Endothelial cell of umbilical vein (primary cell): ENCODE data around the gene HCFC1. TPM values are rescaled to one million over a fixed set of nuclear protein-coding genes. Genes with fewer than 3 reads are reported as not detected.

Experiments
- BruUV-seq: library from RNA; stranded (reverse); fragments of 400-500 nt; replicated peaks from 2 replicates; lab custom pipeline; 2021; lab: Mats Ljungman, UMichigan
- CTCF ChIA-PET: fragments of 300-600, 350-600 bp; sonication (Branson Sonifier 250); formaldehyde crosslinking; loops from one replicate; lab custom pipeline; 2021; ENCODE audit warnings: antibody characterized with exemption, inconsistent platforms; lab: Charles Lee
- POLR2A ChIA-PET: fragments of 300-600, 350-600 bp; sonication (Branson Sonifier 250); formaldehyde crosslinking; loops from one replicate; lab custom pipeline; 2021; ENCODE audit warnings: antibody characterized with exemption, inconsistent platforms; lab: Charles Lee
- DNase-seq: peaks from one replicate; pipeline ENCODE4 v3.0.0-alpha.2; 2011; ENCODE audit warnings: low read depth, low spot score
- FAIRE-seq: peaks from 2 replicates; lab custom pipeline; 2011; peaks lifted over from hg19 to GRCh38; lab: Jason Lieb, UNC
- H2AFZ ChIP-seq: 2 replicates; pipeline ENCODE4 v1.6.0; 2012; ENCODE audit warnings: low read depth, low read length, control low read depth, inconsistent platforms
- H3K27ac ChIP-seq: 2 replicates; pipeline ENCODE4 v1.5.1; 2011; ENCODE audit warnings: low read depth, mild to moderate bottlenecking, control low read depth, low read length, moderate library complexity; ENCODE audit not compliant: insufficient read depth
- H3K27me3 ChIP-seq, 2 experiments: 2 replicates each; pipeline versions ENCODE4 v1.6.0 to v1.6.1; 2011; ENCODE audit warnings: low read length in 2 of 2, mixed read lengths in 1 of 2; ENCODE audit not compliant: control insufficient read depth in 2 of 2, insufficient read depth in 2 of 2
- H3K36me3 ChIP-seq, 2 experiments: 2 replicates in 1 of 2; 3 replicates in 1 of 2; pipeline ENCODE4 v1.5.1; 2011; ENCODE audit warnings: low read length in 2 of 2, mild to moderate bottlenecking in 1 of 2, moderate library complexity in 1 of 2; ENCODE audit not compliant: control insufficient read depth in 2 of 2, insufficient read depth in 2 of 2; ENCODE audit errors: extremely low read depth in 1 of 2
- H3K4me1 ChIP-seq: 3 replicates; pipeline ENCODE4 v1.5.1; 2011; ENCODE audit warnings: mild to moderate bottlenecking, low read length; ENCODE audit not compliant: control insufficient read depth, insufficient read depth; ENCODE audit errors: extremely low read depth
- H3K4me2 ChIP-seq: 2 replicates; pipeline ENCODE4 v1.6.1; 2011; ENCODE audit warnings: low read length, control low read depth, mixed read lengths; ENCODE audit not compliant: insufficient read depth
- H3K4me3 ChIP-seq, 3 experiments: fragments of 200-600 bp in 1 of 3; sonication (generic), shearing (Covaris generic) in 1 of 3; replicated peaks in 1 of 3; 2 replicates each; pipeline ENCODE4 v1.5.1; 2011 to 2016; ENCODE audit warnings: control low read depth in 3 of 3, low read length in 3 of 3, mild to moderate bottlenecking in 2 of 3, inconsistent platforms in 1 of 3, low read depth in 1 of 3, moderate library complexity in 1 of 3; ENCODE audit not compliant: insufficient read depth in 1 of 3
- H3K79me2 ChIP-seq: 2 replicates; pipeline ENCODE4 v1.6.0; 2012; ENCODE audit warnings: low read length, inconsistent platforms; ENCODE audit not compliant: control insufficient read depth, insufficient read depth
- H3K9ac ChIP-seq: replicated peaks from 2 replicates; pipeline ENCODE3; 2011; ENCODE audit warnings: low read length, control low read depth; ENCODE audit not compliant: insufficient read depth; ENCODE audit errors: extremely low read depth
- H3K9me1 ChIP-seq: replicated peaks from 3 replicates; pipeline ENCODE4 v1.6.0; 2011; ENCODE audit warnings: mild to moderate bottlenecking, low read length; ENCODE audit not compliant: control insufficient read depth, insufficient read depth; ENCODE audit errors: extremely low read depth
- H3K9me3 ChIP-seq: replicated peaks from 2 replicates; pipeline ENCODE4 v1.5.1; 2012; ENCODE audit warnings: low read length, inconsistent platforms; ENCODE audit not compliant: control insufficient read depth, insufficient read depth
- H4K20me1 ChIP-seq: replicated peaks from 2 replicates; pipeline ENCODE3; 2011; ENCODE audit warnings: mild to moderate bottlenecking, low read length; ENCODE audit not compliant: control insufficient read depth, insufficient read depth; ENCODE audit errors: extremely low read depth
- FOS ChIP-seq: IDR thresholded peaks from 2 replicates; pipeline ENCODE4 v1.6.1; 2011; ENCODE audit warnings: mild to moderate bottlenecking, low read length, moderate library complexity, borderline replicate concordance; ENCODE audit not compliant: insufficient read depth
- dilution Hi-C: fragments of 300-500 bp; cut with MboI; formaldehyde crosslinking; loops from one replicate; pipeline ENCODE4 v1.15.0; 2019; ENCODE audit warnings: low sequenced_read_pairs; ENCODE audit not compliant: extremely low pct_ligation_motif_present
- intact Hi-C: fragments of 100-400 bp; cut with micrococcal nuclease; formaldehyde crosslinking; loops from one replicate; pipeline ENCODE4 v1.10.0; 2022
- polyA plus RNA-seq, 4 experiments: library from polyadenylated mRNA; depleted of rRNA in 3 of 4; stranded (reverse) in 3 of 4; unstranded in 1 of 4; fragments of >200 nt; gene quantifications; 2 replicates each; pipeline versions ENCODE4 v1.2.1 to v1.2.3, GENCODE V29; 2011 to 2012; ENCODE audit warnings: missing spikeins in 1 of 4
- total RNA-seq: library from RNA; stranded (reverse); gene quantifications from 2 replicates; pipeline ENCODE4 v1.2.3, GENCODE V29; 2021
- TF ChIP-seq, protein P1 (sequence below), 2 donors: IDR thresholded peaks; 1 replicate in 1 of 2; 2 replicates in 1 of 2; pipeline ENCODE4 v1.5.1; 2011; ENCODE audit warnings: low read length in 2 of 2, mild to moderate bottlenecking in 2 of 2, moderate library complexity in 2 of 2, control low read depth in 1 of 2, inconsistent platforms in 1 of 2, low read depth in 1 of 2; ENCODE audit not compliant: insufficient read depth in 1 of 2; ENCODE audit errors: extremely low read depth in 1 of 2

HCFC1 gene
- total and polyA plus RNA-seq, 2 donors (not counting 3 experiments of a cell fraction or from before 2014, with no cell fraction given): 15.9 to 85.9 TPM

DNA sequence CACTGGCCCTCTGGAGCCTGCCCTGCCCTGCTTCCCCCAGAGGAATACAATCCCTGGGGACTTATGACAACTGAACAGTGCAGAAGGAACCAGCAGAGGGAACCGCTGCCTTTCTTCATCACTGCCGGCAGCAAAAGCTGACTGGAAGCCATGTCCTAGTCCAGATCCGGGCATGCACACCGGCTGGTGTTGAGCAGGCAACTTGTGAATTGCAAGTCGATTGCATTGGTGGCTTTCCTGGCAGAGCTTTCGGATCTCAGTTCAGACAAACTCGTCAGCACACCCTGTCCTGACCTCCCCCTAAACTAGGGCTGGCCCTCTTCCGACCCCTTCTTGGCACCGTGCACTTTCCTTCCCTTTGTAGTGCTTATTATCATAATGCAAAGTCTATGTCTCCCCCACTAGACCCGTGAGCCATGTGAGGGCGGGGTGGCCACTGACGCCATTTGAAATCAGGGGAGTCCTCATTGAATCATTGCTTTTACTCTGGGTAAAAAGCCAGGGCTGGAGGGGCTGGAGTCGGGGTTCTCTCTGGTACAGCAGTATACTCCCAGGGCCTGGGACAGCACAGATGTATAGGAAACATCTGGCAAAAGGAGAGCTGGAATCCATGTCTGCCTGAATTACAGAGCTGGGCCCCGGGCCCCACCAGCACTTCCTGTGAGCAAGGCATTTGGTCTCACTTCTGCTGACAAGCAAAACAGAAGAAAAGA lies 47.3 kb downstream of the HCFC1 start:
- Histone ChIP-seq H3K9ac (no peak overlapping the region), H3K9me3 (no peaks in the 10 kb centered on the region), H3K79me2 (peaks cover 2% of the 10 kb centered on the region), H3K4me3 (no peak overlapping the region), H3K36me3 (no peaks in the 10 kb centered on the region), H3K27ac (no peak overlapping the region), H4K20me1 (no peaks in the 10 kb centered on the region), H3K4me1 (peaks cover 48% of the 10 kb centered on the region), H3K9me1 (no peaks in the 10 kb centered on the region), H2AFZ (no peak overlapping the region), H3K4me2 (no peak overlapping the region), H3K27me3 (no peaks in the 10 kb centered on the region)
- ChIA-PET CTCF (interaction anchor here (0.6 to 9.0 kb wide), 5 partner anchors 9 to 161 kb away, joined by 3 to 253 read pairs (median 20); partner anchors contain the start of genes NAA10, PLXNB3 and RENBP), POLR2A (interaction anchor here (1.0 to 1.6 kb wide), 2 partner anchors 24 to 47 kb away, joined by 3 to 5 read pairs; partner anchors contain the start of gene HCFC1)
- TF ChIP-seq FOS: no peak
- TF ChIP-seq, protein P1, sequence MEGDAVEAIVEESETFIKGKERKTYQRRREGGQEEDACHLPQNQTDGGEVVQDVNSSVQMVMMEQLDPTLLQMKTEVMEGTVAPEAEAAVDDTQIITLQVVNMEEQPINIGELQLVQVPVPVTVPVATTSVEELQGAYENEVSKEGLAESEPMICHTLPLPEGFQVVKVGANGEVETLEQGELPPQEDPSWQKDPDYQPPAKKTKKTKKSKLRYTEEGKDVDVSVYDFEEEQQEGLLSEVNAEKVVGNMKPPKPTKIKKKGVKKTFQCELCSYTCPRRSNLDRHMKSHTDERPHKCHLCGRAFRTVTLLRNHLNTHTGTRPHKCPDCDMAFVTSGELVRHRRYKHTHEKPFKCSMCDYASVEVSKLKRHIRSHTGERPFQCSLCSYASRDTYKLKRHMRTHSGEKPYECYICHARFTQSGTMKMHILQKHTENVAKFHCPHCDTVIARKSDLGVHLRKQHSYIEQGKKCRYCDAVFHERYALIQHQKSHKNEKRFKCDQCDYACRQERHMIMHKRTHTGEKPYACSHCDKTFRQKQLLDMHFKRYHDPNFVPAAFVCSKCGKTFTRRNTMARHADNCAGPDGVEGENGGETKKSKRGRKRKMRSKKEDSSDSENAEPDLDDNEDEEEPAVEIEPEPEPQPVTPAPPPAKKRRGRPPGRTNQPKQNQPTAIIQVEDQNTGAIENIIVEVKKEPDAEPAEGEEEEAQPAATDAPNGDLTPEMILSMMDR (IDR thresholded peaks at IDR 0.05; ENCODE audit: extremely low read depth in 1 of 2, insufficient read depth in 1 of 2, low read depth in 1 of 2, low read length in 2 of 2): peak in 1 of 2 donors; percentile 32
- peak; percentile 91 for FAIRE-seq
- no TSS peak for BruUV-seq
- intact Hi-C loops: loop anchor here (1.0 kb wide), 3 partner anchors 23 to 159 kb away; no protein-coding TSS in a partner anchor
- DNase-seq: peak; percentile 67
- dilution Hi-C loops: no loop called here
